GM23338 (cell line): ENCODE data around the gene EPS8L3. TPM values are rescaled to one million over a fixed set of nuclear protein-coding genes. Genes with fewer than 3 reads are reported as not detected.

Experiments used
- ATAC-seq: fragments of 200-7000 bp; cut with Tn5 transposase; 3 replicates; pipeline ENCODE4 v1.9.1; 2020
- DNase-seq: peaks from one replicate; pipeline ENCODE4 v3.0.0-alpha.2; 2015; ENCODE audit warnings: low spot score
- H2AFZ ChIP-seq: fragments of 200-600 bp; sonication (generic); 2 replicates; pipeline ENCODE4 v1.8.0; 2016; ENCODE audit warnings: antibody characterized with exemption, mild to moderate bottlenecking, moderate library complexity
- H3F3A ChIP-seq: fragments of 200-600 bp; sonication (generic); replicated peaks from 2 replicates; pipeline ENCODE4 v1.8.0; 2017; ENCODE audit warnings: antibody characterized with exemption, mixed run types, low read depth
- H3K27ac ChIP-seq: fragments of 200-600 bp; sonication (generic); 2 replicates; pipeline ENCODE4 v1.6.1; 2016; ENCODE audit warnings: low read depth
- H3K27me3 ChIP-seq: fragments of 200-600 bp; sonication (generic); 2 replicates; pipeline ENCODE4 v1.8.0; 2016; ENCODE audit warnings: mild to moderate bottlenecking, mixed run types, moderate library complexity; ENCODE audit not compliant: insufficient read depth
- H3K36me3 ChIP-seq: fragments of 200-600 bp; sonication (generic); 2 replicates; pipeline ENCODE4 v1.8.0; 2016; ENCODE audit warnings: mild to moderate bottlenecking; ENCODE audit not compliant: insufficient read depth
- H3K4me1 ChIP-seq: fragments of 200-600 bp; sonication (generic); 2 replicates; pipeline ENCODE4 v1.8.0; 2016; ENCODE audit warnings: mild to moderate bottlenecking, moderate library complexity; ENCODE audit not compliant: insufficient read depth
- H3K4me2 ChIP-seq: fragments of 200-600 bp; sonication (generic); 2 replicates; pipeline ENCODE4 v1.7.1; 2017; ENCODE audit warnings: mixed run types
- H3K4me3 ChIP-seq: fragments of 200-600 bp; sonication (generic); 2 replicates; pipeline ENCODE4 v1.6.1; 2016; ENCODE audit warnings: mixed run types
- H3K79me2 ChIP-seq: fragments of 200-600 bp; sonication (generic); replicated peaks from 2 replicates; pipeline ENCODE4 v1.8.0; 2017; ENCODE audit warnings: mild to moderate bottlenecking; ENCODE audit not compliant: insufficient read depth
- H3K9me2 ChIP-seq: fragments of 200-600 bp; sonication (generic); 2 replicates; pipeline ENCODE4 v1.8.0; 2017; ENCODE audit not compliant: insufficient read depth
- H4K20me1 ChIP-seq: fragments of 200-600 bp; sonication (generic); replicated peaks from 2 replicates; pipeline ENCODE4 v1.8.0; 2017; ENCODE audit warnings: mild to moderate bottlenecking; ENCODE audit not compliant: insufficient read depth
- H3K27ac Mint-ChIP-seq: 2 replicates; pipeline ENCODE4 v1.8.0; 2020; ENCODE audit warnings: inconsistent platforms, mild to moderate bottlenecking, moderate library complexity, mixed read lengths
- H3K27me3 Mint-ChIP-seq: 3 replicates; pipeline ENCODE4 v1.8.0; 2022; ENCODE audit warnings: low read depth, mild to moderate bottlenecking, moderate library complexity, mixed read lengths, inconsistent platforms; ENCODE audit not compliant: insufficient read depth, poor library complexity
- H3K36me3 Mint-ChIP-seq: 3 replicates; pipeline ENCODE4 v1.8.0; 2021; ENCODE audit warnings: low read depth, mild to moderate bottlenecking, inconsistent platforms, moderate library complexity, mixed read lengths
- H3K4me1 Mint-ChIP-seq: 3 replicates; pipeline ENCODE4 v1.8.0; 2020; ENCODE audit warnings: mild to moderate bottlenecking, inconsistent platforms, mixed read lengths
- H3K4me3 Mint-ChIP-seq: 3 replicates; pipeline ENCODE4 v1.8.0; 2021; ENCODE audit warnings: moderate library complexity, mild to moderate bottlenecking, inconsistent platforms, mixed read lengths
- H3K9me3 Mint-ChIP-seq: 3 replicates; pipeline ENCODE4 v1.8.0; 2020; ENCODE audit warnings: moderate library complexity, mild to moderate bottlenecking, inconsistent platforms, mixed read lengths
- NANOG ChIP-seq: IDR thresholded peaks from 2 replicates; pipeline ENCODE4 v1.6.1; 2016; ENCODE audit warnings: antibody characterized with exemption, borderline replicate concordance
- ZNF462 ChIP-seq: fragments of 250-450 bp; sonication (Bioruptor Pico); IDR thresholded peaks from 2 replicates; pipeline ENCODE4 v1.5.0; 2020; ENCODE audit warnings: mild to moderate bottlenecking, moderate library complexity
- long read RNA-seq: library from polyadenylated mRNA; unstranded; transcript quantifications from one replicate; pipeline ENCODE4 v2.0.0, GENCODE V29; 2020; ENCODE audit not compliant: unreplicated experiment
- polyA plus RNA-seq: library from polyadenylated mRNA; unstranded; fragments of >200 nt; fragmentation: Nextera tagmentation; extraction: Ambion mirVana; gene quantifications from 2 replicates; pipeline ENCODE4 v1.2.1, GENCODE V29; 2016
- total RNA-seq: library from RNA; depleted of rRNA; stranded (reverse); fragments of >200 nt; shearing (Covaris generic); gene quantifications from 2 replicates; pipeline ENCODE4 v1.2.3, GENCODE V29; 2014; rRNA removed

The EPS8L3 gene, protein sequence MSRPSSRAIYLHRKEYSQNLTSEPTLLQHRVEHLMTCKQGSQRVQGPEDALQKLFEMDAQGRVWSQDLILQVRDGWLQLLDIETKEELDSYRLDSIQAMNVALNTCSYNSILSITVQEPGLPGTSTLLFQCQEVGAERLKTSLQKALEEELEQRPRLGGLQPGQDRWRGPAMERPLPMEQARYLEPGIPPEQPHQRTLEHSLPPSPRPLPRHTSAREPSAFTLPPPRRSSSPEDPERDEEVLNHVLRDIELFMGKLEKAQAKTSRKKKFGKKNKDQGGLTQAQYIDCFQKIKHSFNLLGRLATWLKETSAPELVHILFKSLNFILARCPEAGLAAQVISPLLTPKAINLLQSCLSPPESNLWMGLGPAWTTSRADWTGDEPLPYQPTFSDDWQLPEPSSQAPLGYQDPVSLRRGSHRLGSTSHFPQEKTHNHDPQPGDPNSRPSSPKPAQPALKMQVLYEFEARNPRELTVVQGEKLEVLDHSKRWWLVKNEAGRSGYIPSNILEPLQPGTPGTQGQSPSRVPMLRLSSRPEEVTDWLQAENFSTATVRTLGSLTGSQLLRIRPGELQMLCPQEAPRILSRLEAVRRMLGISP
- not detected in 2 replicates for total RNA-seq
- not detected in 2 replicates for polyA plus RNA-seq
- long read RNA-seq = 0 reads

DNA sequence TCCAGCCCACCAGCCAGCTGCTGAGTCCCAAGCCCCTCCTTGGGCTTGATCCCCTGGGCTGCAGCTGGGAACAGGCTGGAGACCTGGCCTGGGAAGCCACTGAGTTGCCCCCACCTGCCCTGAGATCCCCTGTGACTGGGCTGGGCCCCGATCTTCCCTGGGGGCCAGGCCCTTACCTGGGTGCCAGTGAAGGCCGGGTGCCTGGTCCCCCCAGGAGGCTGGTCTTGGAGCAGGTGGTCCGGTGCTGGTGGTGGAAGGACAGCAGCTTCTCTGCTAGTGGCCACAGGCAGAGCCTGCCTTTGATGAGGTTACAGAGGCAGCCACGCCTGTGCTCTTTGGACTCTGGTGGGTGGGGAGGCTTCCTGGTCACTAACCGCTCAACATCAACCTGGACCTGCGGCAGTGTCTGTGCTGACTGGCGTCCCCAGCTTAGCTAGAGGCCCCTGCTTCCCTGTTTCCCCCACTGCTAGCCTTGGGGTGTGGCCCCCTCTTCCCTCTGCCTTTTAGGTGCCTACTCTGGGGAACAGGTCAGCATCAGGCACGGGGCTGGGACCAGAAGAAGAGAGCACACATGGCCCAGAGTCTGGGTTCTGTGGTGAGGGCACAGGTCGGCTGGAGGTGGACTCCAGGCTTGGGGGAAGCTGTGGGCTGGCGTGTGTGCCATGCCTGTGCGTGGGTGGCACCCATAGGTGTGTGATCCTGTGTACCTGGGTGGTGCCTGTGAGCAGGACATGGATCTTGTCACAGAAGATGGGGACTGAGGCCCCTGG is at the start of gene EPS8L3:
Gene EPS8L3 (minus strand): TSS at position 278 of the 770 bp plus-strand sequence. CDS start 2,174 bp downstream, outside the sequence.
- Histone ChIP-seq H3K4me2 (no peak within 1 kb of the TSS), H3K79me2 (no peaks in the 10 kb centered on the region), H3K27ac (no peak within 1 kb of the TSS), H3F3A (no peaks in the 10 kb centered on the region), H4K20me1 (no peaks in the 10 kb centered on the region), H2AFZ (no peak within 1 kb of the TSS), H3K36me3 (no peaks in the 10 kb centered on the region), H3K9me2 (no peaks in the 10 kb centered on the region), H3K4me3 (no peak within 1 kb of the TSS), H3K4me1 (no peaks in the 10 kb centered on the region), H3K27me3 (no peaks in the 10 kb centered on the region)
- no peak for ATAC-seq
- H3K27ac Mint-ChIP-seq = no peak within 1 kb of the TSS
- H3K27me3 Mint-ChIP-seq = peaks cover 13% of the 10 kb centered on the region
- TF ChIP-seq NANOG (no peak), ZNF462 (CRISPR knock-in tag) (no peak)
- DNase-seq = no peak
- no peak within 1 kb of the TSS for H3K4me3 Mint-ChIP-seq
- no peaks in the 10 kb centered on the region; the same call in 2 of the 3 replicates for H3K36me3 Mint-ChIP-seq
- peaks cover 5% of the 10 kb centered on the region for H3K4me1 Mint-ChIP-seq
- H3K9me3 Mint-ChIP-seq = no peaks in the 10 kb centered on the region; the same call in 2 of the 3 replicates
